ENCODE measurements around the gene NDC1. TPM values are rescaled to one million over a fixed set of nuclear protein-coding genes. Genes with fewer than 3 reads are reported as not detected.

Gene NDC1
- polyA plus RNA-seq, 1 experiment = 19.0 TPM

DNA sequence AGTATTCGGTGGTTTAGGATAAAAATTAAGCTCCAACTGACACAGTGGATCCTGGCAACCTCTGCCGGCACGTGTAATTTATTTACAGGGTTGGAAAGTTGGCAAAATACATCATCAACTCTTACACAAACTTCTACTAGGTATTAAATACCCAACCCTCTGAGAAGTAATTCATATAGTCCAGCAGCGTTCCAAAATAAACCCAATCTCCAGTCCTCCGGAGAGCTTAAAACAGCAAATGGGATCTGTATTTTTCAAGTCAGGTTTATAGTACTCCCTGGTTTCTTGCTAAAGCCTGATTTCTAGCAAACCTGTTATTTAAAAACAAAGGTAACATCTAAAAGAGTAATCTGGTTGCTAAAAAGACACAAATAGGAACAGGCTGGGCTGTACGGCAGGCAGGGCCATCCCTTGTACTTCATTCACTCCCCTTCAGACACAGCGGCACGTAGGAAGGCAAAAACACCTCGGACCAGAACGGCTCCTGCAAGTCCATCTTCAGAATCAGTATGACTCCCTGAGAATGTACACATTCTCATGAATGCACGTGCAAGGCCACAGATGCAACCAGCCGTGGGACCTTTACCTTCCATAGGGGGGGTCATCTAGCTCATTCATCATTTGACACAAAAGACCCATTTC is 107.8 kb downstream of the NDC1 start:
- Histone ChIP-seq H3K9me3 (ENCODE audit: control insufficient read depth, insufficient read depth, low read length) (peaks cover 6% of the 10 kb centered on the region), H3K4me3 (ENCODE audit: low read depth, low read length) (no peak overlapping the region), H3K27me3 (ENCODE audit: control insufficient read depth, insufficient read depth, low read length) (no peaks in the 10 kb centered on the region), H3K27ac (ENCODE audit: low read depth, low read length) (no peak overlapping the region)
- TF ChIP-seq, protein P1, sequence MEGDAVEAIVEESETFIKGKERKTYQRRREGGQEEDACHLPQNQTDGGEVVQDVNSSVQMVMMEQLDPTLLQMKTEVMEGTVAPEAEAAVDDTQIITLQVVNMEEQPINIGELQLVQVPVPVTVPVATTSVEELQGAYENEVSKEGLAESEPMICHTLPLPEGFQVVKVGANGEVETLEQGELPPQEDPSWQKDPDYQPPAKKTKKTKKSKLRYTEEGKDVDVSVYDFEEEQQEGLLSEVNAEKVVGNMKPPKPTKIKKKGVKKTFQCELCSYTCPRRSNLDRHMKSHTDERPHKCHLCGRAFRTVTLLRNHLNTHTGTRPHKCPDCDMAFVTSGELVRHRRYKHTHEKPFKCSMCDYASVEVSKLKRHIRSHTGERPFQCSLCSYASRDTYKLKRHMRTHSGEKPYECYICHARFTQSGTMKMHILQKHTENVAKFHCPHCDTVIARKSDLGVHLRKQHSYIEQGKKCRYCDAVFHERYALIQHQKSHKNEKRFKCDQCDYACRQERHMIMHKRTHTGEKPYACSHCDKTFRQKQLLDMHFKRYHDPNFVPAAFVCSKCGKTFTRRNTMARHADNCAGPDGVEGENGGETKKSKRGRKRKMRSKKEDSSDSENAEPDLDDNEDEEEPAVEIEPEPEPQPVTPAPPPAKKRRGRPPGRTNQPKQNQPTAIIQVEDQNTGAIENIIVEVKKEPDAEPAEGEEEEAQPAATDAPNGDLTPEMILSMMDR (IDR thresholded peaks at IDR 0.05; ENCODE audit: low read depth, low read length) = no peak
- POLR2A ChIA-PET = no interaction called here
- DNase-seq (ENCODE audit: low read depth, low spot score) = no peak
- CTCF ChIA-PET = interaction anchor here (0.6 kb wide), 1 partner anchor 24 kb away, joined by 4 read pairs; no protein-coding TSS in a partner anchor

DNA sequence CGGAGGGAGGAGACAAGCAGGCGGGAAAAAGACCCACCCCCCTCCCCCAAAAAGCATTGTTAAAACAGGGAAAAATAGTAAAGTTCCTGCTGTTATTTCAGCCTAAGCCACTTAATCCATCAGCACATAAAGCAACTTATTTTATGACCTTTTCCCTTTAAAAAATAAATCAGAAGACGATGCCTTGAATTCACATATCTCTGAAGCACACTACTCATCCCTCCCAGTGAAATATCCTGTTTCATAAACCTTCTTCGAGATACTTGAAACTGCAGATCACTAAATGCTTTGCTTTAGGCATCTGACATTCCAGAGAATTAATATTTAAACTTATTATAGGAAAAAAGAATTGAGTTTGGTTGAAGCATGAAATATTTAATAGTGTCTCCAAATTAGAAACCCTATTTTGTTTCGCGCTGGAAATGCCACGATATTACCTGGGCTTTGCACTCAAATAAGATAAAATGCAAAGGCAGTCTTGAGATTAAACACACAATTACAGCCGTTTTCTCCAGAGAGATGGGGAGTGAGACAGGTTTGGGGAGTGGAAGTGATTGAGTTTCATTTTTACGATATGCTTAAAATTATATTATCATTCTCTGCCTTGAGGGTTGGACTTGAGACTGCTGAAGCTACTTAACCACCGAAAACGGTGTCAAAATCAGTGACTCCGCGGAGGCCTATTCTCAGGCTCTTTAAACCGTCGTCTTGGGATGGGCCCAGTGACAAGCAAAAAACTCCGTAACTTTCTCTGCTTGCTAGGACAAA is 108.5 kb downstream of the NDC1 start:
- no peaks in the 10 kb centered on the region for H3K27me3 ChIP-seq (ENCODE audit: control insufficient read depth, insufficient read depth, low read length)
- H3K9me3 ChIP-seq (ENCODE audit: control insufficient read depth, insufficient read depth, low read length) = peaks cover 6% of the 10 kb centered on the region
- ChIA-PET POLR2A (no interaction called here), CTCF (interaction anchor here (0.6 kb wide), 1 partner anchor 24 kb away, joined by 4 read pairs; no protein-coding TSS in a partner anchor)
- DNase-seq (ENCODE audit: low read depth, low spot score) = no peak
- no peak overlapping the region for H3K27ac ChIP-seq (ENCODE audit: low read depth, low read length)
- no peak overlapping the region for H3K4me3 ChIP-seq (ENCODE audit: low read depth, low read length)
- TF ChIP-seq, protein P1 (IDR thresholded peaks at IDR 0.05; ENCODE audit: low read depth, low read length) = no peak

DNA sequence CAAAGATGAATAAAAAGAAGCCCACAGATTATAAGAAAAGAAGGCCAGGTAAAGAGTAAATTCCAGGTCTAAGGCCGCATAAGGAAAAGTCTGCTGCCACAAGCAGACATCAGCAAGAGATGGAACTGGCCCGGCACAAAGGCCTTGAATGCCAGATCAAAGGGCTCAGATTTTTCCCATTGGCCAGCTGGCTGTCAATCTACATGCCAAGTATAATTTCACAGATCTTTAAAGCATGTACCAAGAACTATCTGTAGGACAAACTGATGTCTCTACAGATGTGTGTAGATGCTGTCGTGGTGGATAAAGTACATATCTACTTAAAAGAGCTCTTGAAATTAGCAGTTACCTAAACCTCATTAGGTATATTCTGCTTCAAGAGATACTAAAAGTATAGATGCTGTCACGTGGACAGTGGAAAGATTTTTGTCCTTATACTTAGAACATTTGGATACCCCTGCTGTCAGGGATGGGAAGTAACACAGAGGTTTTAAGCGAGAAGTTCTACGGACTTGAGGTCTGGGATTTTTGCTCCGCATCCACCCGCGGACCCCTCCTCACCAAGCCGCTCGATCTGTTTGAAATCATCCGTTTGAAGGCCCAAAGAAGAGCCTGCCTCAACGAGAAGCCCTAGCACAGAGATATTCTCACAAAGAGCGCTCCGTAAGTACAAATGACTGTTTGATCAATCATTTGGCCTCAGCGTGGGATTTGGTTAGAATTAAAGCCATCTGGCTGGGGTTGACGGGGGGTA is 109.2 kb downstream of the NDC1 start:
- Histone ChIP-seq H3K27me3 (ENCODE audit: control insufficient read depth, insufficient read depth, low read length) (no peaks in the 10 kb centered on the region), H3K4me3 (ENCODE audit: low read depth, low read length) (no peak overlapping the region), H3K27ac (ENCODE audit: low read depth, low read length) (no peak overlapping the region), H3K9me3 (ENCODE audit: control insufficient read depth, insufficient read depth, low read length) (peaks cover 6% of the 10 kb centered on the region)
- ChIA-PET CTCF (no interaction called here), POLR2A (no interaction called here)
- TF ChIP-seq, protein P1 (IDR thresholded peaks at IDR 0.05; ENCODE audit: low read depth, low read length) = no peak
- no peak for DNase-seq (ENCODE audit: low read depth, low spot score)

DNA sequence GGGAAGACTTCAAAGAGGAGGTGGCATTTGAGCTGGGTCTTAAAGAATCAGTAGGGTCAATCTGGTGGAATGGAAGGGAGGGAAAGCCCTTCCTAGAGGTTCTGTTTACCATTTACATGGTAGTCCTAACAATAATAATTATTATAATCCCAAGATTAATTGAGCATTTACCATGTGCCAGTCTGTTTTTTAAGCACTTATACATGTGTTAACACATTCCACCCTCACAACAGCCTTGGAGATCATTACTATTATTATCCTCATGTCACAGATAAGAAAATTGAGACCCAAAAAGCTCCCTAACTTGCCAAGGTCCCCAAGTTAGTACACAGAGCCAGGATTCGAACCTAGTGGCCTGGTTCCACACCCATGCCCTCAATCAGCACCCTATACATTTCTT is 109.9 kb downstream of the NDC1 start:
- TF ChIP-seq, protein P1 (IDR thresholded peaks at IDR 0.05; ENCODE audit: low read depth, low read length) = no peak
- CTCF ChIA-PET = interaction anchor here (2.2 kb wide), 1 partner anchor 12 kb away, joined by 7 read pairs; no protein-coding TSS in a partner anchor

More for the DNA sequence above, 109.9 kb downstream of the NDC1 start:
- Histone ChIP-seq H3K27me3 (ENCODE audit: control insufficient read depth, insufficient read depth, low read length) (no peaks in the 10 kb centered on the region), H3K9me3 (ENCODE audit: control insufficient read depth, insufficient read depth, low read length) (peaks cover 6% of the 10 kb centered on the region), H3K4me3 (ENCODE audit: low read depth, low read length) (no peak overlapping the region), H3K27ac (ENCODE audit: low read depth, low read length) (no peak overlapping the region)
- POLR2A ChIA-PET = no interaction called here
- no peak for DNase-seq (ENCODE audit: low read depth, low spot score)

Data from AG04450 (cell line).